Calu3 (cell line): Measurements from ENCODE around the gene RSU1. TPM values are rescaled to one million over a fixed set of nuclear protein-coding genes. Genes with fewer than 3 reads are reported as not detected.

Source experiments
- BruUV-seq: library from RNA; stranded (reverse); fragments of 400-500 nt; replicated peaks from 2 replicates; lab custom pipeline; 2021; lab: Mats Ljungman, UMichigan
- CTCF ChIA-PET: fragments of 300-600 bp; sonication (Branson Sonifier 250); formaldehyde crosslinking; loops from one replicate; lab custom pipeline; 2022; ENCODE audit warnings: antibody characterized with exemption; lab: Charles Lee
- DNase-seq: peaks from one replicate; pipeline ENCODE4 v3.0.0; 2022
- H3K27ac Mint-ChIP-seq: one replicate; pipeline ENCODE4 v1.8.0; 2022; ENCODE audit warnings: mixed read lengths; ENCODE audit not compliant: unreplicated experiment
- H3K27me3 Mint-ChIP-seq: one replicate; pipeline ENCODE4 v1.8.0; 2022; ENCODE audit warnings: mixed read lengths; ENCODE audit not compliant: unreplicated experiment
- H3K36me3 Mint-ChIP-seq: one replicate; pipeline ENCODE4 v1.8.0; 2022; ENCODE audit warnings: mild to moderate bottlenecking, moderate library complexity, mixed read lengths; ENCODE audit not compliant: insufficient read depth, unreplicated experiment
- H3K4me1 Mint-ChIP-seq: one replicate; pipeline ENCODE4 v1.8.0; 2022; ENCODE audit warnings: mild to moderate bottlenecking, low read depth, mixed read lengths; ENCODE audit not compliant: unreplicated experiment
- H3K4me3 Mint-ChIP-seq: one replicate; pipeline ENCODE4 v1.8.0; 2022; ENCODE audit warnings: mild to moderate bottlenecking, low read depth, moderate library complexity, mixed read lengths; ENCODE audit not compliant: unreplicated experiment
- H3K9me3 Mint-ChIP-seq: one replicate; pipeline ENCODE4 v1.8.0; 2022; ENCODE audit warnings: low read depth, mixed read lengths; ENCODE audit not compliant: unreplicated experiment
- CTCF ChIP-seq: fragments of 200-600 bp; IDR thresholded peaks from one replicate; pipeline ENCODE4 v1.8.0; 2022; ENCODE audit warnings: antibody characterized with exemption; ENCODE audit not compliant: unreplicated experiment
- intact Hi-C: fragments of 100-400 bp; cut with micrococcal nuclease; formaldehyde crosslinking; loops from one replicate; pipeline ENCODE4 v1.10.0; 2022; ENCODE audit not compliant: unreplicated experiment
- total RNA-seq: library from RNA; stranded (reverse); gene quantifications from 2 replicates; pipeline ENCODE4 v1.2.3, GENCODE V29; 2022

The RSU1 gene
- total RNA-seq, 1 experiment from 2014 or later = 56.8 TPM

GRCh38 chr10:16673443-16673842 lies 143.8 kb downstream of the RSU1 start:
- Mint-ChIP-seq H3K27ac (no peak overlapping the region), H3K36me3 (no peaks in the 10 kb centered on the region), H3K4me3 (no peak overlapping the region), H3K27me3 (no peaks in the 10 kb centered on the region), H3K4me1 (no peaks in the 10 kb centered on the region), H3K9me3 (no peaks in the 10 kb centered on the region)
- CTCF ChIA-PET = no interaction called here
- no peak for DNase-seq
- no TSS peak for BruUV-seq
- intact Hi-C loops = no loop called here
- no peak for TF ChIP-seq CTCF

GRCh38 chr10:16663444-16663843 lies 153.8 kb downstream of the RSU1 start:
- Mint-ChIP-seq H3K4me1 (no peaks in the 10 kb centered on the region), H3K27me3 (no peaks in the 10 kb centered on the region), H3K4me3 (no peak overlapping the region), H3K27ac (no peak overlapping the region), H3K9me3 (no peaks in the 10 kb centered on the region), H3K36me3 (no peaks in the 10 kb centered on the region)
- intact Hi-C loops = no loop called here
- no peak for TF ChIP-seq CTCF
- DNase-seq = no peak
- BruUV-seq = no TSS peak
- CTCF ChIA-PET = no interaction called here

GRCh38 chr10:16662923-16663322 lies 154.3 kb downstream of the RSU1 start:
- BruUV-seq = no TSS peak

GRCh38 chr10:16656895-16657294 lies 160.3 kb downstream of the RSU1 start:
- CTCF ChIA-PET = interaction anchor here (0.7 kb wide), 2 partner anchors 94 to 1182 kb away, joined by 3 to 5 read pairs; no protein-coding TSS in a partner anchor
- H3K9me3 Mint-ChIP-seq = no peaks in the 10 kb centered on the region
- no peak overlapping the region for H3K27ac Mint-ChIP-seq
- DNase-seq = no peak
- H3K4me1 Mint-ChIP-seq = peaks cover 4% of the 10 kb centered on the region
- H3K4me3 Mint-ChIP-seq = no peak overlapping the region
- H3K27me3 Mint-ChIP-seq = no peaks in the 10 kb centered on the region
- BruUV-seq = no TSS peak
- intact Hi-C loops = no loop called here
- H3K36me3 Mint-ChIP-seq = no peaks in the 10 kb centered on the region
- no peak for TF ChIP-seq CTCF

More at GRCh38 chr10:16662923-16663322, 154.3 kb downstream of the RSU1 start:
- DNase-seq = no peak
- Mint-ChIP-seq H3K4me1 (no peaks in the 10 kb centered on the region), H3K36me3 (no peaks in the 10 kb centered on the region), H3K27me3 (no peaks in the 10 kb centered on the region), H3K4me3 (no peak overlapping the region), H3K9me3 (no peaks in the 10 kb centered on the region), H3K27ac (no peak overlapping the region)
- intact Hi-C loops = no loop called here
- CTCF ChIA-PET = no interaction called here
- TF ChIP-seq CTCF = no peak
